HepG2 (cell line): Measurements from ENCODE around the gene ACCSL. TPM values are rescaled to one million over a fixed set of nuclear protein-coding genes. Genes with fewer than 3 reads are reported as not detected.

ENCODE experiments used
- ATAC-seq: fragments of 200-7000 bp; cut with Tn5 transposase; 3 replicates; pipeline ENCODE4 v1.9.1; 2020; ENCODE audit warnings: mild to moderate bottlenecking, moderate library complexity
- BruUV-seq: library from RNA; stranded (reverse); fragments of 400-500 nt; replicated peaks from 2 replicates; lab custom pipeline; 2021; lab: Mats Ljungman, UMichigan
- CTCF ChIA-PET: fragments of 300-600 bp; formaldehyde crosslinking; extraction: SDS; loops from one replicate; lab custom pipeline; 2021; ENCODE audit warnings: low total read pairs, inconsistent platforms, low intra/inter-chr PET ratio; lab: Yijun Ruan, JAX
- POLR2A ChIA-PET: fragments of 350-600 bp; sonication (Branson Sonifier 250); formaldehyde crosslinking; loops from one replicate; lab custom pipeline; 2020; ENCODE audit warnings: antibody characterized with exemption, inconsistent platforms; lab: Yijun Ruan, JAX
- DNase-seq: peaks from one replicate; pipeline ENCODE4 v3.0.0-alpha.2; 2015; ENCODE audit warnings: low spot score
- FAIRE-seq: peaks from 3 replicates; lab custom pipeline; 2011; peaks lifted over from hg19 to GRCh38; lab: Jason Lieb, UNC
- H2AFZ ChIP-seq: one replicate; pipeline ENCODE4 v1.6.1; 2011; ENCODE audit warnings: low read length, inconsistent platforms
- H3K27ac ChIP-seq: fragments of 300-600 bp; 3 replicates; pipeline ENCODE4 v1.8.0; 2011; ENCODE audit warnings: mixed run types, mild to moderate bottlenecking, mixed read lengths, low read length, inconsistent platforms; ENCODE audit not compliant: insufficient read depth; ENCODE audit errors: extremely low read length
- H3K27me3 ChIP-seq, 2 experiments: fragments of 200-600 bp in 1 of 2; 2 replicates in 1 of 2; 3 replicates in 1 of 2; pipeline versions ENCODE4 v1.6.0 to v1.8.0; 2011; ENCODE audit warnings: low read length in 2 of 2, mild to moderate bottlenecking in 2 of 2, moderate library complexity in 2 of 2, inconsistent platforms in 1 of 2; ENCODE audit not compliant: insufficient read depth in 2 of 2, control insufficient read depth in 1 of 2
- H3K36me3 ChIP-seq, 2 experiments: fragments of 200-600 bp in 1 of 2; replicated peaks in 1 of 2; 2 replicates in 1 of 2; 3 replicates in 1 of 2; pipeline versions ENCODE4 v1.5.1 to v1.8.0; 2011; ENCODE audit warnings: low read length in 2 of 2, inconsistent platforms in 1 of 2; ENCODE audit not compliant: insufficient read depth in 2 of 2, control insufficient read depth in 1 of 2
- H3K4me1 ChIP-seq: 2 replicates; pipeline ENCODE4 v1.5.1; 2012; ENCODE audit warnings: low read length, inconsistent platforms; ENCODE audit not compliant: insufficient read depth
- H3K4me2 ChIP-seq: 2 replicates; pipeline ENCODE4 v1.6.0; 2011; ENCODE audit warnings: low read depth, low read length, inconsistent platforms
- H3K4me3 ChIP-seq, 3 experiments: fragments of 200-600 bp in 1 of 3; sonication (generic), shearing (Covaris generic) in 1 of 3; replicated peaks in 1 of 3; 2 replicates each; pipeline ENCODE4 v1.5.1; 2011 to 2016; ENCODE audit warnings: low read length in 3 of 3, inconsistent platforms in 2 of 3, low read depth in 2 of 3, mild to moderate bottlenecking in 2 of 3, control low read depth in 1 of 3, mixed read lengths in 1 of 3; ENCODE audit not compliant: insufficient read depth in 1 of 3
- H3K79me2 ChIP-seq: one replicate; pipeline ENCODE4 v1.6.1; 2011; ENCODE audit warnings: low read length, inconsistent platforms; ENCODE audit not compliant: insufficient read depth
- H3K9ac ChIP-seq: 2 replicates; pipeline ENCODE4 v1.6.0; 2011; ENCODE audit warnings: mild to moderate bottlenecking, low read depth, low read length, inconsistent platforms; ENCODE audit not compliant: insufficient read depth
- H3K9me3 ChIP-seq: 2 replicates; pipeline ENCODE4 v1.5.1; 2012; ENCODE audit warnings: mild to moderate bottlenecking, low read length
- H4K20me1 ChIP-seq: 2 replicates; pipeline ENCODE4 v1.6.0; 2011; ENCODE audit warnings: inconsistent platforms, mild to moderate bottlenecking, low read length, moderate library complexity; ENCODE audit not compliant: insufficient read depth
- BRF2 ChIP-seq: sonication (generic); formaldehyde crosslinking; IDR thresholded peaks from 2 replicates; pipeline ENCODE4 v1.8.1; 2022; ENCODE audit warnings: mild to moderate bottlenecking, missing genetic modification reagents
- FOXA3 ChIP-seq: IDR thresholded peaks from 2 replicates; pipeline ENCODE4 v1.6.1; 2016; ENCODE audit warnings: missing genetic modification reagents, missing compliant biosample characterization
- FOXM1 ChIP-seq: sonication (generic); formaldehyde crosslinking; IDR thresholded peaks from 2 replicates; pipeline ENCODE4 v1.5.0; 2020; ENCODE audit warnings: missing genetic modification reagents
- HOXA3 ChIP-seq: sonication (generic); formaldehyde crosslinking; IDR thresholded peaks from 2 replicates; pipeline ENCODE4 v1.5.0; 2020; ENCODE audit warnings: missing genetic modification reagents
- SMARCE1 ChIP-seq: fragments of 450-650 bp; IDR thresholded peaks from 2 replicates; pipeline ENCODE4 v1.6.1; 2017; ENCODE audit warnings: borderline replicate concordance
- SRY ChIP-seq: sonication (generic); formaldehyde crosslinking; IDR thresholded peaks from 2 replicates; pipeline ENCODE4 v1.8.0; 2022; ENCODE audit warnings: mild to moderate bottlenecking, missing genetic modification reagents
- TFDP1 ChIP-seq: IDR thresholded peaks from 2 replicates; pipeline ENCODE4 v1.6.1; 2016; ENCODE audit warnings: missing compliant biosample characterization, missing genetic modification reagents, borderline replicate concordance
- U2AF2 ChIP-seq: fragments of 200-400 bp; formaldehyde crosslinking; IDR thresholded peaks from 2 replicates; pipeline ENCODE4 v1.6.1; 2017; ENCODE audit warnings: low read depth, mild to moderate bottlenecking, low read length
- YEATS2 ChIP-seq: sonication (generic); formaldehyde crosslinking; IDR thresholded peaks from 2 replicates; pipeline ENCODE4 v1.4.0; 2020; ENCODE audit warnings: missing genetic modification reagents, borderline replicate concordance
- ZFP82 ChIP-seq: sonication (generic); formaldehyde crosslinking; IDR thresholded peaks from 2 replicates; pipeline ENCODE4 v1.5.1; 2020; ENCODE audit warnings: mild to moderate bottlenecking, missing genetic modification reagents, borderline replicate concordance
- ZNF10 ChIP-seq: sonication (generic); formaldehyde crosslinking; IDR thresholded peaks from 2 replicates; pipeline ENCODE4 v1.4.0; 2020; ENCODE audit warnings: mild to moderate bottlenecking, low read depth, missing genetic modification reagents, borderline replicate concordance
- ZNF333 ChIP-seq: sonication (generic); formaldehyde crosslinking; IDR thresholded peaks from 2 replicates; pipeline ENCODE4 v1.4.0; 2020; ENCODE audit warnings: mild to moderate bottlenecking, missing genetic modification reagents, borderline replicate concordance
- ZNF512B ChIP-seq: sonication (generic); formaldehyde crosslinking; IDR thresholded peaks from 2 replicates; pipeline ENCODE4 v1.5.1; 2020; ENCODE audit warnings: missing genetic modification reagents, mild to moderate bottlenecking, borderline replicate concordance
- WGBS: methylation state at CpG from one replicate; pipeline ENCODE4 v1.1.6; 2017; ENCODE audit warnings: low lambda C conversion rate; 5-methylcytosine and 5-hydroxymethylcytosine counted together
- in situ Hi-C: cut with HindIII; loops from 2 replicates; pipeline ENCODE4 v1.10.0; 2017; ENCODE audit warnings: low pct_unique_long_range_greater_than_20kb; ENCODE audit not compliant: extremely low pct_ligation_motif_present
- intact Hi-C: fragments of 100-400 bp; cut with micrococcal nuclease; formaldehyde crosslinking; loops from one replicate; pipeline ENCODE4 v1.10.0; 2022; ENCODE audit not compliant: unreplicated experiment
- polyA plus RNA-seq, 8 experiments: library from polyadenylated mRNA; depleted of rRNA in 3 of 8; stranded (reverse) in 7 of 8; unstranded in 1 of 8; fragments of >200 nt; fragmentation: Illumina TruSeq in 4 of 8; extraction: Trizol in 4 of 8; gene quantifications; 2 replicates each; pipeline versions ENCODE4 v1.2.1 to v1.2.3, GENCODE V29; 2011 to 2016; ENCODE audit warnings: low read depth in 4 of 8, missing spikeins in 1 of 8, mixed read lengths in 1 of 8; ENCODE audit not compliant: insufficient read depth in 1 of 8
- total RNA-seq, 5 experiments: library from RNA; depleted of rRNA; stranded (reverse); fragments of >200 nt; fragmentation: Illumina TruSeq; extraction: Trizol; gene quantifications; 2 replicates each; pipeline ENCODE4 v1.2.3, GENCODE V29; 2016; ENCODE audit warnings: low read depth in 1 of 5

Gene ACCSL
- total and polyA plus RNA-seq, 2 of the 13 experiments (the other 11 are each of a cell fraction or from before 2014, with no cell fraction given): not detected

- no peak overlapping the region for H2AFZ ChIP-seq
- H4K20me1 ChIP-seq: no peaks in the 10 kb centered on the region
- H3K9me3 ChIP-seq: no peaks in the 10 kb centered on the region
- no peaks in the 10 kb centered on the region for H3K79me2 ChIP-seq
- BruUV-seq: no TSS peak
- ChIA-PET CTCF (no interaction called here), POLR2A (no interaction called here)
- no peaks in the 10 kb centered on the region for H3K36me3 ChIP-seq
- no peak overlapping the region for H3K4me2 ChIP-seq
- ATAC-seq: no peak
- H3K27me3 ChIP-seq: peaks cover 4 to 9% of the 10 kb centered on the region in 2 experiments; a peak in 2 of 5 replicates
- FAIRE-seq: no peak
- intact Hi-C loops (no loop called here), in situ Hi-C loops (no loop called here)
- H3K4me1 ChIP-seq: no peaks in the 10 kb centered on the region
- TF ChIP-seq SMARCE1 (no peak), HOXA3 (no peak), U2AF2 (no peak), ZNF333 (CRISPR knock-in tag) (no peak), TFDP1 (CRISPR knock-in tag) (no peak)
- no peak overlapping the region for H3K27ac ChIP-seq
- DNase-seq: no peak
- 10% methylated on average over 5 of the region's 5 CpGs for WGBS
- no peak overlapping the region for H3K4me3 ChIP-seq
- H3K9ac ChIP-seq: no peak overlapping the region
These were observed 16.8 kb upstream of the ACCSL start for GRCh38 chr11:44030996-44031395.

GRCh38 chr11:44031549-44031948 is 16.2 kb upstream of the ACCSL start:
- Histone ChIP-seq H3K4me2 (no peak overlapping the region), H3K27me3 (peaks cover 4 to 9% of the 10 kb centered on the region in 2 experiments; a peak in 2 of 5 replicates), H2AFZ (no peak overlapping the region), H4K20me1 (no peaks in the 10 kb centered on the region), H3K36me3 (no peaks in the 10 kb centered on the region), H3K79me2 (no peaks in the 10 kb centered on the region), H3K27ac (no peak overlapping the region), H3K9ac (no peak overlapping the region), H3K9me3 (no peaks in the 10 kb centered on the region), H3K4me1 (no peaks in the 10 kb centered on the region), H3K4me3 (no peak overlapping the region)
- WGBS: 29% methylated on average over 1 of the region's 5 CpGs
- ChIA-PET POLR2A (no interaction called here), CTCF (no interaction called here)
- no peak for FAIRE-seq
- no TSS peak for BruUV-seq
- no peak for DNase-seq
- in situ Hi-C loops: no loop called here
- ATAC-seq: no peak
- intact Hi-C loops: no loop called here
- TF ChIP-seq FOXM1 (CRISPR knock-in tag) (no peak), ZFP82 (CRISPR knock-in tag) (no peak), FOXA3 (CRISPR knock-in tag) (no peak), BRF2 (no peak), ZNF10 (CRISPR knock-in tag) (no peak), SRY (no peak), YEATS2 (CRISPR knock-in tag) (no peak), ZNF512B (no peak)
